ENCODE measurements around the gene SNX7.

The SNX7 gene

GRCh38 chr1:98700228-98700627 lies 38.7 kb downstream of the SNX7 start:
- Histone ChIP-seq H3K27me3 (ENCODE audit: insufficient read depth, low read length, poor library complexity) (no peaks in the 10 kb centered on the region), H3K9me3 (ENCODE audit: insufficient read depth, low read length, severe bottlenecking) (no peaks in the 10 kb centered on the region), H3K79me2 (ENCODE audit: insufficient read depth, low read length) (no peaks in the 10 kb centered on the region), H3K27ac (ENCODE audit: low read length) (no peak overlapping the region), H3K4me1 (ENCODE audit: insufficient read depth, low read length) (no peaks in the 10 kb centered on the region), H3K4me2 (ENCODE audit: insufficient read depth, low read length) (no peak overlapping the region), H2AFZ (ENCODE audit: low read depth, low read length) (no peak overlapping the region), H3K9ac (ENCODE audit: low read depth, low read length) (no peak overlapping the region), H3K36me3 (ENCODE audit: insufficient read depth, low read length) (no peaks in the 10 kb centered on the region), H4K20me1 (ENCODE audit: insufficient read depth, low read length) (no peaks in the 10 kb centered on the region), H3K4me3 (ENCODE audit: low read depth in 1 of 2, low read length in 2 of 2) (no peak overlapping the region)
- DNase-seq = no peak
- no peak for ATAC-seq (ENCODE audit: insufficient read depth, low read depth)
- TF ChIP-seq CTCF (IDR thresholded peaks at IDR 0.05; ENCODE audit: borderline replicate concordance, extremely low read depth, low read length, poor library complexity, severe bottlenecking) (no peak), EZH2 (IDR thresholded peaks at IDR 0.05; ENCODE audit: borderline replicate concordance, low read depth, low read length, severe bottlenecking) (no peak)

GRCh38 chr1:98702976-98703375 lies 41.5 kb downstream of the SNX7 start:
- Histone ChIP-seq H2AFZ (ENCODE audit: low read depth, low read length) (no peak overlapping the region), H4K20me1 (ENCODE audit: insufficient read depth, low read length) (no peaks in the 10 kb centered on the region), H3K9me3 (ENCODE audit: insufficient read depth, low read length, severe bottlenecking) (no peaks in the 10 kb centered on the region), H3K9ac (ENCODE audit: low read depth, low read length) (no peak overlapping the region), H3K36me3 (ENCODE audit: insufficient read depth, low read length) (no peaks in the 10 kb centered on the region), H3K27me3 (ENCODE audit: insufficient read depth, low read length, poor library complexity) (no peaks in the 10 kb centered on the region), H3K79me2 (ENCODE audit: insufficient read depth, low read length) (no peaks in the 10 kb centered on the region), H3K27ac (ENCODE audit: low read length) (no peak overlapping the region), H3K4me2 (ENCODE audit: insufficient read depth, low read length) (no peak overlapping the region), H3K4me1 (ENCODE audit: insufficient read depth, low read length) (no peaks in the 10 kb centered on the region), H3K4me3 (ENCODE audit: low read depth in 1 of 2, low read length in 2 of 2) (no peak overlapping the region)
- DNase-seq (no peak), ATAC-seq (ENCODE audit: insufficient read depth, low read depth) (no peak)
- no peak for TF ChIP-seq CTCF (IDR thresholded peaks at IDR 0.05; ENCODE audit: borderline replicate concordance, extremely low read depth, low read length, poor library complexity, severe bottlenecking)

GRCh38 chr1:98704474-98704873 lies 43.0 kb downstream of the SNX7 start:
- ATAC-seq (ENCODE audit: insufficient read depth, low read depth) (no peak; the same call in 2 of the 3 replicates), DNase-seq (peak; percentile 23)

More at GRCh38 chr1:98704474-98704873, 43.0 kb downstream of the SNX7 start:
- Histone ChIP-seq H3K4me3 (ENCODE audit: low read depth in 1 of 2, low read length in 2 of 2) (no peak overlapping the region), H3K36me3 (ENCODE audit: insufficient read depth, low read length) (no peaks in the 10 kb centered on the region), H4K20me1 (ENCODE audit: insufficient read depth, low read length) (no peaks in the 10 kb centered on the region), H3K27me3 (ENCODE audit: insufficient read depth, low read length, poor library complexity) (no peaks in the 10 kb centered on the region), H3K4me1 (ENCODE audit: insufficient read depth, low read length) (no peaks in the 10 kb centered on the region), H3K4me2 (ENCODE audit: insufficient read depth, low read length) (no peak overlapping the region), H2AFZ (ENCODE audit: low read depth, low read length) (no peak overlapping the region), H3K9ac (ENCODE audit: low read depth, low read length) (no peak overlapping the region), H3K9me3 (ENCODE audit: insufficient read depth, low read length, severe bottlenecking) (no peaks in the 10 kb centered on the region), H3K79me2 (ENCODE audit: insufficient read depth, low read length) (no peaks in the 10 kb centered on the region), H3K27ac (ENCODE audit: low read length) (no peak overlapping the region)
- TF ChIP-seq EZH2 (IDR thresholded peaks at IDR 0.05; ENCODE audit: borderline replicate concordance, low read depth, low read length, severe bottlenecking) (no peak), CTCF (IDR thresholded peaks at IDR 0.05; ENCODE audit: borderline replicate concordance, extremely low read depth, low read length, poor library complexity, severe bottlenecking) (no peak)
